Epithelial cell of proximal tubule (primary cell): ENCODE measurements around the gene MEX3C. TPM values are rescaled to one million over a fixed set of nuclear protein-coding genes. Genes with fewer than 3 reads are reported as not detected.

Source experiments
- DNase-seq: peaks from one replicate; pipeline ENCODE4 v3.0.0-alpha.2; 2011; ENCODE audit warnings: low read depth
- H3K4me3 ChIP-seq: 2 replicates; pipeline ENCODE4 v1.5.1; 2011; ENCODE audit warnings: low read depth, mild to moderate bottlenecking, low read length
- CTCF ChIP-seq: conservative IDR thresholded peaks from 2 replicates; pipeline ENCODE4 v1.5.1; 2012; ENCODE audit warnings: low read depth, mild to moderate bottlenecking, low read length
- total RNA-seq: library from RNA; depleted of rRNA; stranded (reverse); fragments of >200 nt; gene quantifications from 2 replicates; pipeline ENCODE4 v1.2.3, GENCODE V29; 2015

The MEX3C gene
- total RNA-seq, 1 donor from 2014 or later, result 52.4 TPM

DNA sequence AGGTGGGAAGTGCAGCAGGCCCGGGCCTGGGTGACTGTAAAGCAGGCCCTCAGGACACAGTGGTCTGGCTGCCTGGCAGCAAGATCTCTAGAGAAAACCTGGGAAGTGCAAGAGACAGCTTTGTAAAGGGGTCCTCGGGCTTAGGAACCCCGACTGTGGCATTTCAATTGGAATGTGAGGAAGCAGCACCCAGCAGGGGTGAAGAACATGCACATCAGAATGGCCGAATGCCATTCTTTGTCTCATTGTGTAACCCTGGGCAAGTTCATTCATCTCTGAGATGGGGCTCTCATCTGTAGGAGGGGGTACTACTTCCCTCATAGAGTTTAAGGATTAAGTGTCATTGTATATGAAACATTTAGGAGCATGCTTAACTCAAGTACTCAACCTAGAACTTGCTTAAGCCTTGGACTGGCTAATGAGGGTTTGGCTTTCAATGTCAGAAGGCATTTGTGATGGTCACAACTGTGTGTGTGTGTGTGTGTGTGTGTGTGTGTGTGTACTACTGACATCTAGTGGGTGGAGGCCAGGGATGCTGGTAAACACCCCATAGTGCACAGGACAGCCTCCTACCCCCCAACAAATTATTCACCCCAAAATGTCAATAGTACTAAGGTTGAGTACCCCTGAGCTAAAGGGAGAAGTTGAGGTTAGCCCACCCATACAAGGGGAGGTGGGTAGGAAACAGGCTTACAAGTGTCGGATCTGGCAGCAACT, 29.3 kb downstream of the MEX3C start:
- no peak for DNase-seq
- peak; percentile 12 for TF ChIP-seq CTCF
- H3K4me3 ChIP-seq, result no peak overlapping the region

- TF ChIP-seq CTCF, result no peak
- no peak for DNase-seq
Measured at GRCh38 chr18:51165296-51165695, 32.2 kb downstream of the MEX3C start.

DNA sequence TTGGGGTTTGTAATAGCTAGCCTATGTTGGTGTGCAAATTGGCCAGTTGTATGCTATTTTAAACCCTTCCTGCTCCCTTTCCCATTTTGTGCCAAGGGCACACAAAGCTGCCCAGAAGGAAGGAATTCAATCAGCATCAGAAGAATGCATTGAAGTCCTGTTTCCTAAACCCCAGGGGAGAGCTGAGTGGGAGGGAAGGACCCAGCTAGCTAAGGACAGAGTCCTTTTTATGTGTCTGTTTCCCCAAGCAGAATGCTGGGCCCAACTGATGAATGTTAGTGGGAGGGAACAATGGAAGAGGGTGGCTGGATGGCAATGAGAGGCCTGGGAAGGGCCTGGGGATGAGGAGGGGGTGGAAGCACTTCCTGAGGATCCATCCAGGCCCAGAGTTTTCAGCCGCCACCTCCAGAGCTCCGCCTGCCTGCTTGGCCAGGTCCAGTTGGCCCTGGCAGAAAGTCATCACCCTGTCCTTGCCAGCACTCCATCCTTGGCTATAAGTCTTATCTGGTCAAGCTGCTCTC, 32.7 kb downstream of the MEX3C start:
- no peak for DNase-seq
- no peak for TF ChIP-seq CTCF
- no peak overlapping the region for H3K4me3 ChIP-seq

More at GRCh38 chr18:51165296-51165695, 32.2 kb downstream of the MEX3C start:
- H3K4me3 ChIP-seq, result no peak overlapping the region

- no peak for TF ChIP-seq CTCF
- no peak for DNase-seq
- H3K4me3 ChIP-seq, result no peak overlapping the region
Measured at GRCh38 chr18:51164342-51164741, 33.1 kb downstream of the MEX3C start.

DNA sequence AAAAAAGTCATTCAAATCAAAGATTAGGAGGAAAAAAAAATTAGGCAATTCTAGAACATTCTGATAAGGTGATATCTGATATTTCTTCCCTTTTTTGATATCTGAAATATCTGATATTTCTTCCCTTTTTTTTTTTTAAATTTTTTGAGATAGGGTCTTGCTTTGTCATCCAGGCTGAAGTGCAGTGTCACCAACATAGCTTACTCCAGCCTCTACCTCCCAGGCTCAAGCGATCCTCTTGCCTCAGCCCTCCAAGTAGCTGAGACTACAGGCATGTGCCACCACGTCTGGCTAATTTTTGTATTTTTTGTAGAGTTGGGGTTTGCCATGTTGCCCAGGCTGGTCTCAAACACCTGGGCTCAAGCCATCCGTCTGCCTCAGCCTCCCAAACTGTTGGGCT, 33.9 kb downstream of the MEX3C start:
- TF ChIP-seq CTCF, result no peak
- DNase-seq, result no peak
- H3K4me3 ChIP-seq, result no peak overlapping the region

DNA sequence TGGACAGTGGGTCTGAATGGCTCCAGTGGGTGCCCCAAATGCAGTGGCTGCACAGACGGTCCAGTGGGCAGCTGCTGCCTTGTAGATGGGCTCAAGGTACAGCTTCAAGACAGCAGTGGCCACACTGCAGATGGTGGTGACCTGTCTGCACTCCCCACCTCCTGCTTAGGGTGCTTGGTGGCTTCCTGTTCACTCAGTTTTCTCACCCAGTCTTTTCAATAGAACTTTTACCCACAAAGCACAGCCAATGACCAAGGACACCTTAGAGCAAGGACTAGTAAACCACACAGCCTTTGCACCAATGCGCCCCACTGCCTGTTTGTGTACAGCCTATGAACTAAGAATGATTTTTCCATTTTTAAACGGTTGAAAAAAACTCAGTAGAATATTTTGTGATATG, 34.9 kb downstream of the MEX3C start:
- TF ChIP-seq CTCF, result no peak

GRCh38 chr18:51160646-51161045, 36.8 kb downstream of the MEX3C start:
- H3K4me3 ChIP-seq, result no peak overlapping the region
- no peak for TF ChIP-seq CTCF
- no peak for DNase-seq

More for the DNA sequence above, 34.9 kb downstream of the MEX3C start:
- no peak overlapping the region for H3K4me3 ChIP-seq
- no peak for DNase-seq
